HEK293 (cell line): ENCODE results near the gene NCAN.

ENCODE experiments used
- GLIS2 ChIP-seq: fragments of 450-650 bp; formaldehyde crosslinking; IDR thresholded peaks from 2 replicates; pipeline ENCODE4 v1.5.1; 2016; ENCODE audit warnings: missing biosample characterization, missing genetic modification characterization
- SP3 ChIP-seq: fragments of 450-650 bp; formaldehyde crosslinking; IDR thresholded peaks from 2 replicates; pipeline ENCODE4 v1.5.1; 2016; ENCODE audit warnings: missing biosample characterization, missing genetic modification characterization
- ZBTB26 ChIP-seq: fragments of 450-650 bp; formaldehyde crosslinking; optimal IDR thresholded peaks from 2 replicates; pipeline ENCODE3; 2016; ENCODE audit warnings: missing biosample characterization, mild to moderate bottlenecking, missing genetic modification characterization
- ZBTB8A ChIP-seq: fragments of 450-650 bp; formaldehyde crosslinking; IDR thresholded peaks from 2 replicates; pipeline ENCODE4 v1.5.1; 2016; ENCODE audit warnings: missing biosample characterization, missing genetic modification characterization
- ZNF138 ChIP-seq: fragments of 450-650 bp; formaldehyde crosslinking; IDR thresholded peaks from 2 replicates; pipeline ENCODE4 v1.5.1; 2016; ENCODE audit warnings: missing biosample characterization, missing genetic modification characterization, borderline replicate concordance
- ZNF155 ChIP-seq: fragments of 450-650 bp; formaldehyde crosslinking; IDR thresholded peaks from 2 replicates; pipeline ENCODE4 v1.5.1; 2016; ENCODE audit warnings: missing biosample characterization, missing genetic modification characterization
- ZNF223 ChIP-seq: fragments of 450-650 bp; formaldehyde crosslinking; IDR thresholded peaks from 2 replicates; pipeline ENCODE4 v1.5.1; 2016; ENCODE audit warnings: missing biosample characterization, missing genetic modification characterization
- ZNF266 ChIP-seq: fragments of 450-650 bp; formaldehyde crosslinking; IDR thresholded peaks from 2 replicates; pipeline ENCODE4 v1.5.1; 2016; ENCODE audit warnings: missing biosample characterization, missing genetic modification characterization, low read depth
- ZNF350 ChIP-seq: fragments of 450-650 bp; formaldehyde crosslinking; IDR thresholded peaks from 2 replicates; pipeline ENCODE4 v1.5.0; 2017; ENCODE audit warnings: missing biosample characterization, mild to moderate bottlenecking, missing genetic modification characterization
- ZNF518A ChIP-seq: fragments of 450-650 bp; formaldehyde crosslinking; conservative IDR thresholded peaks from 2 replicates; pipeline ENCODE4 v1.5.1; 2016; ENCODE audit warnings: low read depth, missing biosample characterization, missing genetic modification characterization
- ZNF580 ChIP-seq: fragments of 450-650 bp; formaldehyde crosslinking; IDR thresholded peaks from 2 replicates; pipeline ENCODE4 v1.5.1; 2016; ENCODE audit warnings: missing biosample characterization, missing genetic modification characterization
- ZNF610 ChIP-seq: fragments of 450-650 bp; formaldehyde crosslinking; IDR thresholded peaks from 2 replicates; pipeline ENCODE4 v1.5.1; 2016; ENCODE audit warnings: missing biosample characterization, missing genetic modification characterization, borderline replicate concordance
- ZNF629 ChIP-seq: fragments of 450-650 bp; formaldehyde crosslinking; IDR thresholded peaks from 2 replicates; pipeline ENCODE4 v1.5.1; 2017; ENCODE audit warnings: missing biosample characterization, missing genetic modification characterization
- ZNF704 ChIP-seq: fragments of 450-650 bp; formaldehyde crosslinking; IDR thresholded peaks from 2 replicates; pipeline ENCODE4 v1.5.1; 2016; ENCODE audit warnings: missing biosample characterization, missing genetic modification characterization
- ZNF791 ChIP-seq: fragments of 450-650 bp; formaldehyde crosslinking; IDR thresholded peaks from 2 replicates; pipeline ENCODE4 v1.5.1; 2016; ENCODE audit warnings: missing biosample characterization, missing genetic modification characterization
- ZSCAN18 ChIP-seq: fragments of 450-650 bp; formaldehyde crosslinking; IDR thresholded peaks from 2 replicates; pipeline ENCODE4 v1.5.1; 2016; ENCODE audit warnings: missing biosample characterization, missing genetic modification characterization
- ZSCAN4 ChIP-seq: fragments of 450-650 bp; formaldehyde crosslinking; IDR thresholded peaks from 2 replicates; pipeline ENCODE4 v1.5.1; 2017; ENCODE audit warnings: missing biosample characterization, missing genetic modification characterization

Gene NCAN

GRCh38 chr19:19192078-19192882, 19.5 kb upstream of the NCAN start, which contains the start of the genes BORCS8 and RFXANK (continued):
- TF ChIP-seq ZNF518A (peak; percentile 56; the same call in 1 of the 2 replicates), ZBTB26 (tag by site-specific recombination) (peak; percentile 36), ZSCAN18 (tag by site-specific recombination) (peak; percentile 43; the same call in 1 of the 2 replicates), ZNF610 (tag by site-specific recombination) (peak; percentile 45; the same call in 1 of the 2 replicates), ZBTB8A (tag by site-specific recombination) (peak; percentile 83), ZNF791 (tag by site-specific recombination) (no peak), ZNF155 (tag by site-specific recombination) (no peak), ZNF223 (tag by site-specific recombination) (no peak), ZNF138 (tag by site-specific recombination) (no peak), GLIS2 (tag by site-specific recombination) (0 out of 2 replicates have a peak, but pooled peaks have one; percentile 17), ZNF266 (tag by site-specific recombination) (no peak), ZNF629 (tag by site-specific recombination) (peak; percentile 76), SP3 (peak; percentile 73), ZNF350 (tag by site-specific recombination) (no peak), ZNF704 (tag by site-specific recombination) (no peak), ZSCAN4 (tag by site-specific recombination) (peak; percentile 62; the same call in 1 of the 2 replicates), ZNF580 (tag by site-specific recombination) (peak; percentile 80)
